ENCODE results near the gene FYCO1.

FYCO1 gene

GRCh38 chr3:45940781-45941365 is 54.8 kb downstream of the FYCO1 start:
- DNase-seq, result no peak

- no peak for DNase-seq
Observed at GRCh38 chr3:45940004-45940780, 55.4 kb downstream of the FYCO1 start.

GRCh38 chr3:45939341-45939771 is 56.3 kb downstream of the FYCO1 start:
- no peak for DNase-seq

- peak; percentile 89 for DNase-seq
Observed at GRCh38 chr3:45938864-45939263, 56.8 kb downstream of the FYCO1 start.

- no peak for DNase-seq
Observed at GRCh38 chr3:45938043-45938435, 57.6 kb downstream of the FYCO1 start.

GRCh38 chr3:45937206-45938042 is 58.2 kb downstream of the FYCO1 start:
- DNase-seq, result no peak

- no peak for DNase-seq
Observed at GRCh38 chr3:45936261-45936660, 59.4 kb downstream of the FYCO1 start.

- DNase-seq, result no peak
Observed at GRCh38 chr3:45933591-45933990, 62.0 kb downstream of the FYCO1 start.

- no peak for DNase-seq
Observed at GRCh38 chr3:45932112-45932511, 63.5 kb downstream of the FYCO1 start.

GRCh38 chr3:45931496-45931895 is 64.1 kb downstream of the FYCO1 start:
- DNase-seq, result no peak

- DNase-seq, result peak; percentile 71
Observed at GRCh38 chr3:45929042-45929679, 66.5 kb downstream of the FYCO1 start.

GRCh38 chr3:45927881-45928280 is 67.7 kb downstream of the FYCO1 start:
- DNase-seq, result no peak

- no peak for DNase-seq
Observed at GRCh38 chr3:45923755-45924154, 71.9 kb downstream of the FYCO1 start.

- DNase-seq, result no peak
Observed at GRCh38 chr3:45922950-45923590, 72.6 kb downstream of the FYCO1 start.

- no peak for DNase-seq
Observed at GRCh38 chr3:45922039-45922326, 73.6 kb downstream of the FYCO1 start.

- DNase-seq, result no peak
Observed at GRCh38 chr3:45921158-45922038, 74.2 kb downstream of the FYCO1 start.

- no peak for DNase-seq
Observed at GRCh38 chr3:45917146-45917898, 78.3 kb downstream of the FYCO1 start.

- DNase-seq, result peak; percentile 82
Observed at GRCh38 chr3:45915518-45916231, 79.9 kb downstream of the FYCO1 start.

- DNase-seq, result no peak
Observed at GRCh38 chr3:45915059-45915439, 80.6 kb downstream of the FYCO1 start.

- no peak for DNase-seq
Observed at GRCh38 chr3:45914362-45915058, 81.1 kb downstream of the FYCO1 start.
